NOMO-1 (cell line): ENCODE results near the gene CDA.
"Not testable (repeated sequence)": the region's sequence is repeated elsewhere in the genome, so short reads cannot be mapped to it uniquely, and the experiment has no call there.

Experiments
- DNase-seq, 2 experiments: peaks; one replicate each; lab custom pipeline; 2025; ENCODE audit not compliant: unreplicated experiment in 2 of 2; lab: John Stamatoyannopoulos, UW

Gene CDA

GRCh38 chr1:20584890-20585289 lies 4.0 kb upstream of the CDA start:
- DNase-seq, result no peak

GRCh38 chr1:20586953-20587660 lies 1.8 kb upstream of the CDA start:
- no peak for DNase-seq

GRCh38 chr1:20587661-20588053 lies 1.2 kb upstream of the CDA start:
- DNase-seq, result no peak

GRCh38 chr1:20589331-20590278 lies 708 bp downstream of the CDA start:
- peak; percentile 23 to 46 for DNase-seq

- peak; percentile 77 to 80 for DNase-seq
Measured at GRCh38 chr1:20590306-20590777, 1.4 kb downstream of the CDA start.

- DNase-seq, result no peak
Measured at GRCh38 chr1:20593756-20594155, 4.9 kb downstream of the CDA start.

GRCh38 chr1:20594746-20595145 lies 5.8 kb downstream of the CDA start:
- no peak for DNase-seq

GRCh38 chr1:20596106-20596505 lies 7.2 kb downstream of the CDA start:
- DNase-seq, result no peak

GRCh38 chr1:20597650-20598049 lies 8.8 kb downstream of the CDA start:
- DNase-seq, result peak; percentile 59 to 73

GRCh38 chr1:20600156-20600555 lies 11.3 kb downstream of the CDA start:
- DNase-seq, result no peak

GRCh38 chr1:20601129-20601825 lies 12.4 kb downstream of the CDA start:
- no peak for DNase-seq

- DNase-seq, result no peak
Measured at GRCh38 chr1:20602851-20603450, 14.1 kb downstream of the CDA start.

GRCh38 chr1:20603504-20604464 lies 14.9 kb downstream of the CDA start:
- no peak for DNase-seq

- peak in 1 of 2 experiments; percentile 53 for DNase-seq
Measured at GRCh38 chr1:20604678-20605077, 15.8 kb downstream of the CDA start.

GRCh38 chr1:20606801-20607570 lies 18.1 kb downstream of the CDA start:
- DNase-seq, result not testable (repeated sequence)

GRCh38 chr1:20609541-20609940 lies 20.6 kb downstream of the CDA start:
- DNase-seq, result no peak

GRCh38 chr1:20610970-20611369 lies 22.1 kb downstream of the CDA start:
- DNase-seq, result no peak

GRCh38 chr1:20611652-20612051 lies 22.8 kb downstream of the CDA start:
- no peak for DNase-seq

GRCh38 chr1:20612221-20612746 lies 23.4 kb downstream of the CDA start:
- DNase-seq, result no peak
